Measurements from ENCODE around the gene CDH4.

Gene CDH4

DNA sequence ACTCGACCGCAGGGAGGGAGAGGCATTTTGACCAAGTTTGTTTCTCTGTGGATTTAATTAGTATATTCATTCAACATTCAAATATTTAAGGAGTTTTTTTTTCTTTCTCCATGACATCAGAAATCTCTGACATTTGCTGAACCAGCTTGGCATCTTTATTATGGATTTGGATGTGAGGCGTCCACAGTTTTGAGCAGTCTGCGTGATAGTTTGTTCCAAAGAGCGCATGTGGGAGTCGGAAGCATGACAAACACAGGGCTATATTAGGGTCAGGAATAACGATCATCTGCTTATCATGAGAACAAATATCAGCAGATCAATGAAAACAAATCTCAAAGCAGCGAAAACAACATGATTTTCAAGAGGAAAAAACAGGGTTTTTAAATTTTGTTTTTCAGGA is 373.2 kb downstream of the CDH4 start:
- Histone ChIP-seq H3K27ac (ENCODE audit: low read depth, low read length) (no peak overlapping the region), H3K36me3 (ENCODE audit: control insufficient read depth, insufficient read depth, low read length) (no peaks in the 10 kb centered on the region), H3K9me3 (ENCODE audit: control insufficient read depth, insufficient read depth, low read length) (no peaks in the 10 kb centered on the region), H3K27me3 (ENCODE audit: control insufficient read depth, insufficient read depth, low read length) (peaks cover 7% of the 10 kb centered on the region), H3K4me3 (ENCODE audit: low read depth, low read length) (no peak overlapping the region), H3K4me1 (ENCODE audit: control insufficient read depth, insufficient read depth, low read length) (no peaks in the 10 kb centered on the region), H3K9ac (ENCODE audit: low read depth, low read length) (no peak overlapping the region)

DNA sequence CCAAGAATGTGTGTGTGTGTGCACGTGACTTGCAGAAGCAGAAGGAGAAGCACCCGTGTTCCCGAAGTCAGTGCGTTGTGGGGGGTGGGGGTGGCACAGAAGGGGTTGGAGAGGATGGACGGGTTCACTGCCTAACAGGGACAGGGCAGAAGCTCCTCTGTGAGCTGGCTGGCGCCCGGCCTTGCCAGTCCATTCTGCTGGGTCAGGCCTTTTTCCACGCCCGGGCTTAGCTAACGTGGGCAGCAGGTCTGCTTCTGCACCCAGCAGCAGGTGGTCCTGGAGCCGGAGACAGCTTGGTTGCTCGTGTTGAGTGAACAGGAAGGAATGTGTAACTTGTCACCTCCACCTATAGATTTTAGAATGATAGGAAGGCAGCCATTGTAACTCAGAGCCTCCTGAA is 374.4 kb downstream of the CDH4 start:
- H3K36me3 ChIP-seq (ENCODE audit: control insufficient read depth, insufficient read depth, low read length), result no peaks in the 10 kb centered on the region
- no peak overlapping the region for H3K9ac ChIP-seq (ENCODE audit: low read depth, low read length)
- H3K4me1 ChIP-seq (ENCODE audit: control insufficient read depth, insufficient read depth, low read length), result no peaks in the 10 kb centered on the region
- H3K27me3 ChIP-seq (ENCODE audit: control insufficient read depth, insufficient read depth, low read length), result peaks cover 3% of the 10 kb centered on the region
- no peak overlapping the region for H3K4me3 ChIP-seq (ENCODE audit: low read depth, low read length)
- H3K9me3 ChIP-seq (ENCODE audit: control insufficient read depth, insufficient read depth, low read length), result no peaks in the 10 kb centered on the region
- no peak overlapping the region for H3K27ac ChIP-seq (ENCODE audit: low read depth, low read length)

DNA sequence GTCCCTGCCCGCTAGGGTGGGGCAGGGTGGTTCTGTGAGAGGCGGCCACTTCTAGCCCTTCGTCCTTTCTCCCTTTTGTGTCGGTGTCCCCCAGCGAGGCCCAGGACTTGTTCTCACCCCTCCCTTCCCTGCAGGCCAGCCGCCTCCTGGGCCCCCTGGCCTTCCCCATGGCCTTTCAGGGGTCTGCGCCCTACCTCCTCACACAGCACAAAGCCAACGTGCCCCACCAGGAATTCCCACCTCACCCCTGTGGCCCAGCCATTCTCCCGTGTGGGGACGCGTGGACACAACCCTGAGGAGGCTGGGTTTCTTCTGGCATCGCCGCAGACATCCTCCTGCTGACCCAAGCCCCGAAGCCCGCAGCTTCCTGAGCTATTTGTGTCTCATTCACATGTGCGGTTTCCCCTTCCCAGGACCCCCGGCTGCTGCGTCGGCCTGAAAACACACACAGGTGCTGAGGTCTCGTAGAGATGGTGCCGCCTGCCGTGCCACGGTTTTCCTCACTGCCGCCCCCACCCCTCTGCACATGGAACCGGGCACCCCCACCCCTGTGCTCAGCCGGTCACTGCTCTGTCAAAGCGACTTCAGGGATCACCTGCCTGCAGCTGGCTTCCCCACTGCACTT is 375.8 kb downstream of the CDH4 start:
- H3K27me3 ChIP-seq (ENCODE audit: control insufficient read depth, insufficient read depth, low read length), result no peaks in the 10 kb centered on the region; the same call in 1 of the 2 replicates
- H3K36me3 ChIP-seq (ENCODE audit: control insufficient read depth, insufficient read depth, low read length), result no peaks in the 10 kb centered on the region
- H3K9ac ChIP-seq (ENCODE audit: low read depth, low read length), result no peak overlapping the region
- no peak overlapping the region for H3K4me3 ChIP-seq (ENCODE audit: low read depth, low read length)
- H3K4me1 ChIP-seq (ENCODE audit: control insufficient read depth, insufficient read depth, low read length), result no peaks in the 10 kb centered on the region
- no peaks in the 10 kb centered on the region for H3K9me3 ChIP-seq (ENCODE audit: control insufficient read depth, insufficient read depth, low read length)
- no peak overlapping the region for H3K27ac ChIP-seq (ENCODE audit: low read depth, low read length)

DNA sequence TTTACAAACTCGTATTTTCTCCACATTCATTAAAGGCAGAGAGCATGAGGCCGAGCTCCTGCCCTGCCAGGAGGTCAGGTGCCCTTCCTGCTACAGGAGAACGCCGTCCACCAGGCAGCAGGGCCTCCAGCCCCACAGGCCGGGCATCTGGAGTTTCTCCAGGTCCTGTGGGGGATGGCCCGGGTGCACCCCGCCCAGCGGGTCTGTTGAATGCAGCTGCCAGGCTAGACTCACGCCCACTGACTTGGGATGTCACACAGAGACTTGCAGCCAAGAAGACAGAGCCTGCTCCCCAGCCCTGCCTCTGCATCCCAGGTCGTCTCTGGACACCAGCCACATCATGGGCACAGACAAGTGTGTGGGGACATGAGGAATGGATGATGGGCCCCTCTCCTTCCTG is 376.4 kb downstream of the CDH4 start:
- Histone ChIP-seq H3K27ac (ENCODE audit: low read depth, low read length) (no peak overlapping the region), H3K9me3 (ENCODE audit: control insufficient read depth, insufficient read depth, low read length) (no peaks in the 10 kb centered on the region), H3K4me1 (ENCODE audit: control insufficient read depth, insufficient read depth, low read length) (no peaks in the 10 kb centered on the region), H3K36me3 (ENCODE audit: control insufficient read depth, insufficient read depth, low read length) (no peaks in the 10 kb centered on the region), H3K27me3 (ENCODE audit: control insufficient read depth, insufficient read depth, low read length) (no peaks in the 10 kb centered on the region; the same call in 1 of the 2 replicates), H3K9ac (ENCODE audit: low read depth, low read length) (no peak overlapping the region), H3K4me3 (ENCODE audit: low read depth, low read length) (no peak overlapping the region)

DNA sequence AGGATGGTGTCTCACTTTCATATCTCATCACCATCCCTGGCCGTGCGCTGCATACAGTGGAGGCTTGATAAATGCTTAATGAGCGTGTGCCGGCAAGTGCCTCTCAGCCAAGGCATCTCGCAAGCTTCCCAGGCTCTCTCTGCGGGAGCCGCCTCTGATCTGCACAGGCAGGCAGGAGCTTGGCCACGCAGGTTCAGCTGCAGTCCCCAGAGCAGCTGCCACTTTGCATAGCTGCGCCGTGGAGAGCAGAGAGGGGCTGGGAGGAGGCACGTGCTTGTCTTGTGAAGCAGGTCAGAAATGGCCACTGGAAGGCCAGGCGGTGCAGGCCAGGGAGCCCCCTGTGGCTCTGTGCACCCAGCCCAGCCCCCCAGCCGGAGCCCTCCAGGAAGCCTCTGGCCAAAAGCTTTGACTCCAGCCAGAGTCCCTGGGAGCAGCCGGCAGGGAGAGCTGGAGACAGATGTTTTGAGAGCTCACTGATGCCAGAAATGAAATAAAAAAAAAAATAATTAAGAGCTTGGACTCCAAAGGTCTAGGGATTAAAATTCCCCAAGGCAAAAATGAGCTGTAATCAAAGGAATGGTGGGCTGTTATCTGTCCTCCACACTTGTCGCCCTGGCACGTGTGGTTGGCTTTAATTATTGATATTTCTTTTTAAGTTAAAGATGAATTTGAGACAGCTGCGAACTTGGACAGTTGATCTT is 377.0 kb downstream of the CDH4 start:
- Histone ChIP-seq H3K36me3 (ENCODE audit: control insufficient read depth, insufficient read depth, low read length) (no peaks in the 10 kb centered on the region), H3K9me3 (ENCODE audit: control insufficient read depth, insufficient read depth, low read length) (no peaks in the 10 kb centered on the region), H3K27ac (ENCODE audit: low read depth, low read length) (no peak overlapping the region), H3K9ac (ENCODE audit: low read depth, low read length) (no peak overlapping the region), H3K27me3 (ENCODE audit: control insufficient read depth, insufficient read depth, low read length) (no peaks in the 10 kb centered on the region; the same call in 1 of the 2 replicates), H3K4me1 (ENCODE audit: control insufficient read depth, insufficient read depth, low read length) (no peaks in the 10 kb centered on the region), H3K4me3 (ENCODE audit: low read depth, low read length) (no peak overlapping the region)

DNA sequence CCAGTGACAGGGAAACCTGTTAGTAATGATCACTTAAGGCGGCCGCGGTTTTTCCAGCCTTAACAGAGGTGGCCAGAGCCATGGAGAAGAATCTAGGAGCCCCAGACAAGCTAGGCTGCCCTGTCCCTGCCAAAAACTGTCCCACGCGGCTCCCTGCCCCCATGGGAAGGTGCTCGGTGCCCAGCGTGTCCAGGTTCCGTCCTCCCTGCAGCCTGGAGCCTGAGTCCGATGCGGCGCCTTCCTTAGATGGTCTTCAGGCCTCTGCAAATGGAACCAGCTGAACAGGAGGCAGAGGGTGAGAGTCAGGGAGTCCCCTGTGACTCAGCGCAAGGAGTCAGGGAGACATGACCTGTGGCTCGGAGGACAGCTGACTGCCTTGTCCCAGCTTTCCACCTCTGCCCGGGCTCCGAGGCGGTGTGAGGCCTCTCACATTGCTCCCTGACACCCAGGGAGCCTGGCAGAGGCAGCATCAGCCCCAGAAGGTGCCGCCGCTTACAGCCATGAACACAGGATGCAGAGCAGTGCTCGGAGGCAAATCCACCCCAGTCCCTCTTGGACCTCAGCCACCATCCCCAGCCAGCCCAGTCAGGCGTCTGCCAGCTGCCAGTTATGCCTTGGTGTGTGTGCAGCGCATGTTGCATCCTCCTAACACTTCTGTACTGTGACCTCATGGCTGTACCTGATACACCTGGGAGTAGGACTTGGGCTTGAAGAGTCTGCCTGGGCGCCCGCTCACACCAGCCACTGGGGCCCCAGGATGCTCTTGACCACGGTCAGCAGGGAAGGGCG is 377.7 kb downstream of the CDH4 start:
- no peaks in the 10 kb centered on the region for H3K9me3 ChIP-seq (ENCODE audit: control insufficient read depth, insufficient read depth, low read length)
- H3K9ac ChIP-seq (ENCODE audit: low read depth, low read length), result no peak overlapping the region
- no peak overlapping the region for H3K4me3 ChIP-seq (ENCODE audit: low read depth, low read length)
- no peaks in the 10 kb centered on the region for H3K4me1 ChIP-seq (ENCODE audit: control insufficient read depth, insufficient read depth, low read length)
- no peak overlapping the region for H3K27ac ChIP-seq (ENCODE audit: low read depth, low read length)
- H3K36me3 ChIP-seq (ENCODE audit: control insufficient read depth, insufficient read depth, low read length), result no peaks in the 10 kb centered on the region
- no peaks in the 10 kb centered on the region; the same call in 1 of the 2 replicates for H3K27me3 ChIP-seq (ENCODE audit: control insufficient read depth, insufficient read depth, low read length)

DNA sequence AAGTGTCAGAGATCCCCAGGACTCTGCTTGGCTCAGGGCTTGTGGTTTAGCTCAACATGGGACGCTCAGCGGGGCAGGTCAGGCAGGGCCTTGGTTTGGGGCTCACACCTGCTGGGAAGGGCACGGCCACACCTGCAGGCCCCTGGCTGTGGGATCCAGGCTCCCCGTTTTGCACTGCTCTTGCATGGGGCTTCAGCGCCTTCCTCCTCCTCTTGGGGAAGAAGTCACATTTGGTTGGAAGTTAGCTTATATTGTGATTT is 378.3 kb downstream of the CDH4 start:
- Histone ChIP-seq H3K4me1 (ENCODE audit: control insufficient read depth, insufficient read depth, low read length) (no peaks in the 10 kb centered on the region), H3K9ac (ENCODE audit: low read depth, low read length) (no peak overlapping the region), H3K9me3 (ENCODE audit: control insufficient read depth, insufficient read depth, low read length) (no peaks in the 10 kb centered on the region), H3K36me3 (ENCODE audit: control insufficient read depth, insufficient read depth, low read length) (no peaks in the 10 kb centered on the region), H3K27ac (ENCODE audit: low read depth, low read length) (no peak overlapping the region), H3K27me3 (ENCODE audit: control insufficient read depth, insufficient read depth, low read length) (no peaks in the 10 kb centered on the region), H3K4me3 (ENCODE audit: low read depth, low read length) (no peak overlapping the region)

DNA sequence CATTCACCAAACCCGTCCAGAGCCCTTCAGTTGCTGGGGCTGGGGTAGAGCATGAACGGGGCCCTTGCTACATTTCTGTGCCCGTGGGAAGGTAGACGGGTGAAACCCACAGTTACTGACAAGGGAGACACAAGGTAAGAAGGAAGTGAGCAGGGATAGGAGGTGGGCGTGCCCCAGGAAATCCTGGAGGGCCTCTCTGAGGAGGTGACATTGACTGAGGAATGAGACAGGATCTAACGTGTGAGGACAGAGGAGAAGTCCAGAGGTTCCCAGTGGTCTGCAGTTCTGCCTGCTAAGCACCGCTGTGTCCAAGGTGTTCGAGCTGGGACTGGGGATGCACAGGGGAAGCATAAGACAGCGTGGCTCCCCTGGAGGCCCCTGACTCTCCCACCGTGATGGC is 378.8 kb downstream of the CDH4 start:
- Histone ChIP-seq H3K9ac (ENCODE audit: low read depth, low read length) (no peak overlapping the region), H3K4me3 (ENCODE audit: low read depth, low read length) (no peak overlapping the region), H3K4me1 (ENCODE audit: control insufficient read depth, insufficient read depth, low read length) (peaks cover 4% of the 10 kb centered on the region; the same call in 1 of the 2 replicates), H3K9me3 (ENCODE audit: control insufficient read depth, insufficient read depth, low read length) (no peaks in the 10 kb centered on the region), H3K27me3 (ENCODE audit: control insufficient read depth, insufficient read depth, low read length) (no peaks in the 10 kb centered on the region), H3K27ac (ENCODE audit: low read depth, low read length) (no peak overlapping the region), H3K36me3 (ENCODE audit: control insufficient read depth, insufficient read depth, low read length) (no peaks in the 10 kb centered on the region)

DNA sequence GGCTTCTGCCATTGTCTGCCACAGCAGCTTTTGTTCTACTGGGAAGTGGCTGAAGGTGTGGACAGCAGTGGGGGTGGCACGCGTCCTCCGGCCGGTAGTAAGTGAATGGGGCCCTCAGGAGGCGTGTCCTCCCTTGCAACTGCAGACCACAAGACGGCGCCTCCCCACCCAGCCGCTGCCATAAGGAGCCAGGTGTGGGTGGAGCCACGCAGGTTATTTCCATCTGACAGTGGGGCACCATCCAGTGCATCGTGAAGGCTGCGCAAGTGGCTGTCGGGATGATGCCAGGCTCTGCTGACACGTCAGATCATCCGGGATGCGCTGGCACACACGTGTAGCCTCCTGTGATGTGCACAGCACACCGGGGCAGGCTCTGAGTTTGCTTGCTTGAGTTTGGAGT is 379.7 kb downstream of the CDH4 start:
- no peak overlapping the region for H3K9ac ChIP-seq (ENCODE audit: low read depth, low read length)
- H3K36me3 ChIP-seq (ENCODE audit: control insufficient read depth, insufficient read depth, low read length), result no peaks in the 10 kb centered on the region
- no peak overlapping the region for H3K27ac ChIP-seq (ENCODE audit: low read depth, low read length)
- no peaks in the 10 kb centered on the region for H3K27me3 ChIP-seq (ENCODE audit: control insufficient read depth, insufficient read depth, low read length)
- H3K4me3 ChIP-seq (ENCODE audit: low read depth, low read length), result no peak overlapping the region
- no peaks in the 10 kb centered on the region for H3K9me3 ChIP-seq (ENCODE audit: control insufficient read depth, insufficient read depth, low read length)
- H3K4me1 ChIP-seq (ENCODE audit: control insufficient read depth, insufficient read depth, low read length), result peaks cover 13% of the 10 kb centered on the region

DNA sequence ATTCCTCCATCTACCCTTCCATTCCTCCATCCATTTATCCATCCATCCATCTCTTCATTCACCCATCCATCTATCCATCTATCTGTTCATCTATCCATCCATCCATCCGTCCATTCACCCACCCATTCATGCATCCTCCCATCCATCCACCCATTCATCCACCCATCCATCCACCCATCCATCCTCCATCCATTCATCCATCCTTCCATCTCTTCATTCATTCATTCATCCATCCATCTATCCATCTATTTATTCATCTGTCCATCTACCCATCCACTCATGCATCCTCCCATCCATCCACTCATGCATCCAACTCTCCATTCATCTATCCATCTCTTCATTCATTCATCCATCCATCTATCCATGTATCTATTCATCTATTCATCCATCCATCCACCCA is 380.9 kb downstream of the CDH4 start:
- Histone ChIP-seq H3K36me3 (ENCODE audit: control insufficient read depth, insufficient read depth, low read length) (no peaks in the 10 kb centered on the region), H3K27ac (ENCODE audit: low read depth, low read length) (no peak overlapping the region), H3K4me3 (ENCODE audit: low read depth, low read length) (no peak overlapping the region), H3K9ac (ENCODE audit: low read depth, low read length) (no peak overlapping the region), H3K27me3 (ENCODE audit: control insufficient read depth, insufficient read depth, low read length) (no peaks in the 10 kb centered on the region), H3K9me3 (ENCODE audit: control insufficient read depth, insufficient read depth, low read length) (no peaks in the 10 kb centered on the region), H3K4me1 (ENCODE audit: control insufficient read depth, insufficient read depth, low read length) (peaks cover 18% of the 10 kb centered on the region)
